Mesodermal cell (in vitro differentiated cells): ENCODE measurements around the gene TFG.

ENCODE experiments used
- H3K27ac ChIP-seq: 2 replicates; pipeline ENCODE4 v1.7.0; 2013; ENCODE audit warnings: mild to moderate bottlenecking, low read depth, low read length, moderate library complexity; ENCODE audit not compliant: severe bottlenecking
- H3K36me3 ChIP-seq: 2 replicates; pipeline ENCODE4 v1.7.1; 2013; ENCODE audit warnings: mild to moderate bottlenecking, low read length, moderate library complexity; ENCODE audit not compliant: control insufficient read depth, insufficient read depth
- H3K4me1 ChIP-seq: one replicate; pipeline ENCODE4 v1.7.1; 2013; ENCODE audit warnings: mild to moderate bottlenecking, low read length; ENCODE audit not compliant: insufficient read depth, control insufficient read depth, poor library complexity, severe bottlenecking
- H3K4me3 ChIP-seq: 2 replicates; pipeline ENCODE4 v1.7.0; 2013; ENCODE audit warnings: low read length, control low read depth, mild to moderate bottlenecking; ENCODE audit not compliant: insufficient read depth, poor library complexity, severe bottlenecking; ENCODE audit errors: extremely low read depth
- H3K9me3 ChIP-seq: 2 replicates; pipeline ENCODE4 v1.7.1; 2013; ENCODE audit warnings: mild to moderate bottlenecking, low read length, moderate library complexity; ENCODE audit not compliant: control insufficient read depth
- WGBS, 2 experiments: methylation state at CpG; one replicate each; pipeline ENCODE4 v1.1.5; 2013; ENCODE audit warnings: missing lambda C conversion rate in 2 of 2; ENCODE audit not compliant: insufficient coverage in 2 of 2; 5-methylcytosine and 5-hydroxymethylcytosine counted together

TFG gene

DNA sequence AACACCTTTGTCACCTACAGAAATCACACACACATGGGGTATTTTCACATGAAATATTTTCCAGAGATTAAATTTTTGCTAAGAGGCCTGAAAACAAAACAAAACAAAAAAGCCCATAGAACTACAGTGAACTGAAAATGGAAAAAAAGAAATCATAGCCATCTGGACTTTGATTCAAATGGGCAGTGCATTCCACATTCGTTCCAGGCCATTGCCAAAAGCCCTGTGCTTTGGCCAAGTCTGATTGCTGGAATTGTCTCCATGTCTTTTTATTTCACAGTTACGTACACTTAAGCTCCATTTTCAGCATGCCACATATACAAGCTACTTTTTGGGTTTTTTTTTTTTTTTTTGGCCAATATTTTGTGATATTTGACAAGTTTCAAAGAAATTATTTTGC, 47.1 kb downstream of the TFG start:
- peaks cover 16% of the 10 kb centered on the region for H3K36me3 ChIP-seq
- H3K9me3 ChIP-seq, result no peaks in the 10 kb centered on the region
- H3K4me1 ChIP-seq, result no peaks in the 10 kb centered on the region
- no peak overlapping the region for H3K4me3 ChIP-seq
- no peak overlapping the region for H3K27ac ChIP-seq
- 90 to 92% methylated on average over 1 of the region's 2 CpGs for WGBS, 2 experiments

DNA sequence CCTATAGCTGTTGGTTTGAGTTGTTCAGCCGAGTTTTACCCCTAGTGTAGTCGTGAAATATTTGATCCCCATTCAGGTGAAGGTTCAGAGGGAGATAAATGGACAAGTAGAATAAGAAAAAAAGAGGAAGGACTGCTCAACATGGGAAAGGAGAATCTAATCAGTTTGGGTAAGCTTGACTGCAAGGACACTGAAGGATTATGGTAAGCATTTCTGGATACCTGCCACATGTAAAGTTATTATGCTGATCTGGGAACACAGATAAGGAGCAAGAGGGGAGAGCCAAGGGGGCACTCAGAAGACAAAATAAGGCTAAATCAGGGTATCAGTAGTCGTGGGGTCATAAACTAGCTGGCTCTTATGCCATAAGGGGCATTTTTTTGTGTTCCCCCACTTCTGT, 49.9 kb downstream of the TFG start:
- Histone ChIP-seq H3K9me3 (no peaks in the 10 kb centered on the region), H3K27ac (no peak overlapping the region), H3K4me1 (no peaks in the 10 kb centered on the region), H3K36me3 (peaks cover 10% of the 10 kb centered on the region), H3K4me3 (no peak overlapping the region)
- 78 to 100% methylated on average over 3 of the region's 3 CpGs for WGBS, 2 experiments

DNA sequence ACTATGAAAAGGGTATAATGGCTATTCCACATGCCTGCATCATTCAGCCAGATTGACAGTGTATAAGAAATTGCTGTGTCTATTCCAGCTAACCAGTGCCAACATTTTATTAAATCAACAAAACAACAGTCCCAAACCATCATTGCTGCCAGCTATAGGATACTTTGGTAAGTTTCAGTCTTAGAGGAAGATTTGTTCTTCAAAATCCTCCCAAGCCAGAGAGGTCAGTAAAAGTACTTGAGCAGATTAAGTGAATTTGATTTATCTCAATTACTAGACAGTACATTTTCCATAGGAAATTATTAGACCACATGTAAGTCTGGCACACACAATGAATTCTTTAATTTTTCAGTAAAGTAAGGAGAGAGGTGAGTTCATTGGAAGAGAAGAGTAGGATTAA, 50.7 kb downstream of the TFG start:
- peaks cover 10% of the 10 kb centered on the region for H3K36me3 ChIP-seq
- no peak overlapping the region for H3K27ac ChIP-seq
- no peak overlapping the region for H3K4me3 ChIP-seq
- no peaks in the 10 kb centered on the region for H3K4me1 ChIP-seq
- H3K9me3 ChIP-seq, result no peaks in the 10 kb centered on the region

DNA sequence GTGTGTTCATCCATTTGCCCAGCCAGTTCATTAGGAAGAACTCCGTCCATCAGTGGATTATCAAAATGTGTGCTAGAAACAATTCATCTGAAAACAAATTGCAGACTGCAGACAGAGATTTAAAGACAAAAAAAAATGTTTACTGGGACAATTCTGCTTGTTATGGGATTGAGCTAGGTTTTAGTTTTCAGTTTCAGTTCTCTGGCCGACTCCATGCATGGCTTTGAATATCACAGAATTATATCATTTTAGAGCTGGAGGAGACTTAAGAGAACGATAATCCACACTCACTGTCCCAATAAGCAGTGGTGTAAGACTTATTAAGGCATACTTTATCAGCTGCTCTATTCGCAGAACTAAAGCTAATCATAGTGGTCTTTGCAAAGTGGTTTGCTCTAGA, 51.1 kb downstream of the TFG start:
- H3K27ac ChIP-seq, result no peak overlapping the region
- H3K4me1 ChIP-seq, result no peaks in the 10 kb centered on the region
- 91 to 100% methylated on average over 1 to 2 of the region's 4 CpGs for WGBS, 2 experiments

DNA sequence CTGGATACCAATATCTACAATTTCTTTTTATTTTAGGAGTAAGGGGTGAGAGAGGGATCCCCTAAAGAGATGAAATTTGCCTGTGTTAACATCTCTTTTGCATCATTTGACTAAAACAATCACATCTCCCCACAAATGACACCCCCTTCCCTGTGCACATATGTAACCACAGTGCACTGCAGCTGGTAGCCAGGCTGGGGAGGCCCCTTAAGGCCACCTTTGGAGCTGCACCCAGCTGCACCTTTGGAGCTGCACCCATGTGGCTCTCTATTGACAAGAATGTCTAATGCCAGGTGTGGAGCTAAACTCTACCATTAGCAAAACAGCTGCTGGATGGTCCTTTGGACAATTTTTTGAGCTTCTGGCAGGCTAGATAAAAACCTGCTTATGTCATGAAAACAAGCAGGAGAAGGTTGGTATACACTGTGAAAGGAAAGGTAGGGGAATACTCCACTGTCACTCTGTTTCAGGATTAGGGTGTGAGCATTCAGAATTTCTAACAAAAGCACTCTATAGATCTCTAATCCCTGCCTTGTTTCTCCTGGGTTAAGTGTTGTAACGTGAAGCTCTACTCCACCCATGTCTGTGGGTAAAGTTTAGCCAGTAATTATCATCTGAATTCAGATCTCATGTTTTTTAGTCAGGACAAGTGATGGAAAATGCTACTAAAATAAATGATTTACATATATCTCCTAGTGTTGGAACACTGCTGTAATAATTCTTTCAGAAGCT, 52.1 kb downstream of the TFG start:
- WGBS, 2 experiments, result no CpG with 5 or more reads among the region's 1 CpG
- H3K9me3 ChIP-seq, result no peaks in the 10 kb centered on the region
- H3K4me3 ChIP-seq, result no peak overlapping the region
- no peak overlapping the region for H3K27ac ChIP-seq
- H3K4me1 ChIP-seq, result no peaks in the 10 kb centered on the region
- H3K36me3 ChIP-seq, result peaks cover 2% of the 10 kb centered on the region

More for the DNA sequence above, 51.1 kb downstream of the TFG start:
- H3K9me3 ChIP-seq, result no peaks in the 10 kb centered on the region
- peaks cover 5% of the 10 kb centered on the region for H3K36me3 ChIP-seq
- no peak overlapping the region for H3K4me3 ChIP-seq

DNA sequence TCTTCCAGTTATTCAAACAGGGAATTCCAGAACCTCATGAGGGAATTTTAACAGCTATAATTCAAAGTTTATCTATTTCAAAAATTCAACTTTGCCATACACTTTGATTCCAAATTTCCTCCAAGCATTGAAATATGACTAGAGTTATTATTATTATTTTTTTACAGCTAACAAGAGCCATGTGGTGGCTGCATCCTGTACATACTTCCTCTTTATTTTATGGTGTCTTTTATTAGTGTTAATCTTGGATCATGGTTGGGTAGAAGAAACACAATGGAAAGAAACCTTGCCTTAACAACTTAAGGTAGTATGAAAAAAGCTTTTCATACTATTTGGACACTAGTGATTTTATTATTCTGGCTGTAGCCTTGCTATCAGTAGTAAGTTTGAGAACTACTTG, 52.7 kb downstream of the TFG start:
- Histone ChIP-seq H3K9me3 (no peaks in the 10 kb centered on the region), H3K36me3 (peaks cover 2% of the 10 kb centered on the region), H3K27ac (no peak overlapping the region), H3K4me1 (no peaks in the 10 kb centered on the region), H3K4me3 (no peak overlapping the region)

DNA sequence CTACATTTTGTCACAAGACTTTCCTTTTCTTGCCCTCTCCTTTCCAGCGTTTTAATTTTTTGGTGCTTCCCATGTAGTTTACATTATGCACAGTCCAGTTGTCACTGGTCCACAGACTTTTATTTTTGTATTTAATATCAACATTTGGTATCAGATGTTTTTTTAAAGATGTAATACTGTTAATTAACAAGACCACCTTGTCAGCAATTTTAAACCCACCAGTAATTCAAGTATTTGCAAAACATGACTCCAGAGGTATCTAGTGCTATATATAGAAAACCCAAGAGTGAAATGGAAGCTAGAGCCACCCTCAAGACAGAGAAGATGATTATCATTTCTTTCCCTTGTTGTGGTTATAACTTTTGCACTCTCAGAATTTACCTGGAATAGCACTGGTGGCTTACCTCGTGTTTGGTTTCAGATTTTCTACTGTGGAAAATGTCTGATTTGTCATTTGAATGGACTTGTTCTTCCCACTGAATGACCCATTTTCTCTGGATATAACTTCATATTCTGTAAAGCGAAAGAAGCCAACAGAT, 56.2 kb downstream of the TFG start:
- no peaks in the 10 kb centered on the region for H3K36me3 ChIP-seq
- H3K4me1 ChIP-seq, result no peaks in the 10 kb centered on the region
- no peak overlapping the region for H3K27ac ChIP-seq
- no peaks in the 10 kb centered on the region for H3K9me3 ChIP-seq
- H3K4me3 ChIP-seq, result no peak overlapping the region
- WGBS, 2 experiments, result no CpG with 5 or more reads among the region's 3 CpGs

DNA sequence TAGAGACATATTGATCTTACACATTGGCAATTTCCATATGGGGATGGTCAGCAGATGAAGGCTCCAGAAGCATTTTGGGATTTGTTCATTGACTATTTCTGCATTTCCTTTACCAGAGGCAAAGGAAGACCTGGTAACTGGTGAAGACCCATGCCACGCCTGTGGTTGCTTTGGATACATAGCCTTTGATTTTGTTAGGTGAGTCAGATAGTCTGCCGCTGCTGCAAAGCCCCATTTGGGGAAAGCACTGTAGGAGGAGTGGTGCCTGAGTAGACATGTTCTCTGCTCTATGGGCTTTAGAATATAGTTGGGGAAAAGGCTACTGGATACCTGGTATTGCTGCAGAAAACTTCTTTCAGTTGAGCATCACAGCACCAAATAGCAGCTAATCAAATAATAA, 56.8 kb downstream of the TFG start:
- H3K4me3 ChIP-seq, result no peak overlapping the region
- 78 to 88% methylated on average over 1 to 2 of the region's 2 CpGs for WGBS, 2 experiments
- H3K4me1 ChIP-seq, result no peaks in the 10 kb centered on the region
- no peaks in the 10 kb centered on the region for H3K36me3 ChIP-seq
- no peaks in the 10 kb centered on the region for H3K9me3 ChIP-seq
- no peak overlapping the region for H3K27ac ChIP-seq

DNA sequence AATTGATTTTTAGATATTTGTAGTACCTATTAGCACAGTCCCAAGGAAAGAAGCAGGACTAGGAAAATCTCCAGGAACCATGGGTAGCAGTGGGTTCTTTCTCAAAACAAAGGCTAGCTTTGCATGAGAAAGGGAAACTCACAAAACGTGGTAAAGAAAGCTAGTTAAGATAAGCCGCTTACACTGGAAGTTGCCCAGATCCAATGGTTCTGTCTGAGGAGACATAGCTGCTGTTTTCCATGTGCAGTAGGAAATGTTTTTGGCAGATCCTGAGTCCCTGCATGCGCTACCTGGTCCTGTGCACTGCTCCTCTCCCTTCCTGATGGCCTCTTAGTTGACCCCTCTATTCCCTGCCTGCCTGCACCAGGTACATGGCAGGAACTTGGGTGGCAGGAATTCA, 60.4 kb downstream of the TFG start:
- WGBS, 2 experiments, result 61 to 67% methylated on average over 3 of the region's 3 CpGs
- Histone ChIP-seq H3K36me3 (no peaks in the 10 kb centered on the region), H3K4me3 (no peak overlapping the region), H3K9me3 (no peaks in the 10 kb centered on the region), H3K27ac (no peak overlapping the region), H3K4me1 (no peaks in the 10 kb centered on the region)

DNA sequence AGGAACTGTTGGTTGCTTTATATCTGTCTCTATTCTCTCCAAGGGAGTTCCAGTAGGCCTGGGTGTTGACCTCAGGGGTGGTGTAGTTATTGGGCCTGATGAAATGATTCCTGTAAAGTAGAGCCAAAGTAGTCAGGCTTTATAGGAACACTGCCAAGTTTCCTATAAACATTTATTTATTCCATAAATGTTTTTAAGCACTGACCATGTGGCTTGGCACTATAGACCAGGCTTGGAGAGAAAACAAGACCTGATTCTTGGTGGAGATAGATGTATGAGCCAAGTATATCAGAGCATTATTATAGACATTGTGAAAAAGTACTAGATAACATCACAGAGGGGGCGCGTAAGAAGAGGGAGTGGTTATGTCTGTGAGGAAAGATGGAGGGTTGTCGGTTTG, 65.9 kb downstream of the TFG start:
- no peaks in the 10 kb centered on the region for H3K9me3 ChIP-seq
- no peaks in the 10 kb centered on the region for H3K36me3 ChIP-seq
- no peaks in the 10 kb centered on the region for H3K4me1 ChIP-seq
- no peak overlapping the region for H3K4me3 ChIP-seq
- no peak overlapping the region for H3K27ac ChIP-seq
- WGBS, 2 experiments, result 100% methylated on average over 3 of the region's 3 CpGs

DNA sequence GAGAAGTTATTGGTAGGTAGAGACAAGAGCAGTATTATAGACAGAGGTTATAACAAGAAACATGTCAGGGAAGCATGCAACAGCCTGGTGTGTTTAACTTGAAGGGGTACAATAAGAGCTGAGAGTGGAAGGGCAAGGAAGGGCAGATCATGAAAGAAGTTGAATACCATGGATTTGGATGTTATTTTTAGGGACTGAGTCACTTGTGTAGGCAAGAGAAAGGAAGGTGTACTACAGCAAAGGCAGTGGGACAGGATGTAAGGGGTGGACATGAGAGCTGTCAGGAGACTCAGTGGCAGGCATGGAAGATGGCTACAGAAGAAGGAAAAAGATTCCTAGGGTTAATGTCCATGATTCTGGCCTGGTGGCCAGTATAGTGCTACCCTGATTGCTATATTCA, 66.4 kb downstream of the TFG start:
- no peak overlapping the region for H3K4me3 ChIP-seq
- no peaks in the 10 kb centered on the region for H3K9me3 ChIP-seq
- no peaks in the 10 kb centered on the region for H3K36me3 ChIP-seq
- no peak overlapping the region for H3K27ac ChIP-seq
- no peaks in the 10 kb centered on the region for H3K4me1 ChIP-seq
